ENCODE data around the gene LONRF2. TPM values are rescaled to one million over a fixed set of nuclear protein-coding genes. Genes with fewer than 3 reads are reported as not detected.

Gene LONRF2
- total RNA-seq, 1 donor from 2014 or later, result 1.7 TPM

- no peak overlapping the region for H3K27ac Mint-ChIP-seq (ENCODE audit: unreplicated experiment)
- peaks cover 10% of the 10 kb centered on the region for H3K4me1 Mint-ChIP-seq (ENCODE audit: low read depth)
- peaks cover 24% of the 10 kb centered on the region for H3K9me3 Mint-ChIP-seq (ENCODE audit: low read depth)
- no peak for TF ChIP-seq CTCF (IDR thresholded peaks at IDR 0.05)
- peaks cover 14% of the 10 kb centered on the region for H3K36me3 Mint-ChIP-seq (ENCODE audit: low read depth)
- no peak overlapping the region for H3K4me3 Mint-ChIP-seq (ENCODE audit: unreplicated experiment)
- peaks cover 33% of the 10 kb centered on the region for H3K27me3 Mint-ChIP-seq (ENCODE audit: low read depth)
- DNase-seq (ENCODE audit: low spot score), result no peak
These were observed 4.7 kb downstream of the LONRF2 start for GRCh38 chr2:100317634-100318033.

- Mint-ChIP-seq H3K4me1 (ENCODE audit: low read depth) (peaks cover 2% of the 10 kb centered on the region), H3K27ac (ENCODE audit: unreplicated experiment) (no peak overlapping the region), H3K4me3 (ENCODE audit: unreplicated experiment) (no peak overlapping the region), H3K36me3 (ENCODE audit: low read depth) (peaks cover 12% of the 10 kb centered on the region), H3K27me3 (ENCODE audit: low read depth) (peaks cover 16% of the 10 kb centered on the region), H3K9me3 (ENCODE audit: low read depth) (peaks cover 3% of the 10 kb centered on the region)
- TF ChIP-seq CTCF (IDR thresholded peaks at IDR 0.05), result no peak
- DNase-seq (ENCODE audit: low spot score), result no peak
These were observed 12.2 kb downstream of the LONRF2 start for GRCh38 chr2:100309973-100310719.

- peaks cover 14% of the 10 kb centered on the region for H3K27me3 Mint-ChIP-seq (ENCODE audit: low read depth)
- peaks cover 4% of the 10 kb centered on the region for H3K9me3 Mint-ChIP-seq (ENCODE audit: low read depth)
- H3K36me3 Mint-ChIP-seq (ENCODE audit: low read depth), result peaks cover 16% of the 10 kb centered on the region
- H3K4me1 Mint-ChIP-seq (ENCODE audit: low read depth), result peaks cover 2% of the 10 kb centered on the region
- no peak overlapping the region for H3K27ac Mint-ChIP-seq (ENCODE audit: unreplicated experiment)
- no peak for TF ChIP-seq CTCF (IDR thresholded peaks at IDR 0.05)
- H3K4me3 Mint-ChIP-seq (ENCODE audit: unreplicated experiment), result no peak overlapping the region
- no peak for DNase-seq (ENCODE audit: low spot score)
These were observed 13.0 kb downstream of the LONRF2 start for GRCh38 chr2:100309311-100309710.

GRCh38 chr2:100303744-100304143, 18.6 kb downstream of the LONRF2 start:
- Mint-ChIP-seq H3K27ac (ENCODE audit: unreplicated experiment) (no peak overlapping the region), H3K36me3 (ENCODE audit: low read depth) (peaks cover 38% of the 10 kb centered on the region), H3K27me3 (ENCODE audit: low read depth) (peaks cover 2% of the 10 kb centered on the region), H3K4me1 (ENCODE audit: low read depth) (no peaks in the 10 kb centered on the region), H3K9me3 (ENCODE audit: low read depth) (peaks cover 14% of the 10 kb centered on the region), H3K4me3 (ENCODE audit: unreplicated experiment) (no peak overlapping the region)
- DNase-seq (ENCODE audit: low spot score), result no peak
- no peak for TF ChIP-seq CTCF (IDR thresholded peaks at IDR 0.05)

GRCh38 chr2:100302585-100302892, 19.8 kb downstream of the LONRF2 start:
- peaks cover 5% of the 10 kb centered on the region for H3K27me3 Mint-ChIP-seq (ENCODE audit: low read depth)
- no peaks in the 10 kb centered on the region for H3K4me1 Mint-ChIP-seq (ENCODE audit: low read depth)

More at GRCh38 chr2:100302585-100302892, 19.8 kb downstream of the LONRF2 start:
- H3K4me3 Mint-ChIP-seq (ENCODE audit: unreplicated experiment), result no peak overlapping the region
- no peak for DNase-seq (ENCODE audit: low spot score)
- peaks cover 14% of the 10 kb centered on the region for H3K9me3 Mint-ChIP-seq (ENCODE audit: low read depth)
- peaks cover 46% of the 10 kb centered on the region for H3K36me3 Mint-ChIP-seq (ENCODE audit: low read depth)
- no peak for TF ChIP-seq CTCF (IDR thresholded peaks at IDR 0.05)
- no peak overlapping the region for H3K27ac Mint-ChIP-seq (ENCODE audit: unreplicated experiment)
